ENCODE data around the gene FHIT.

Gene FHIT

DNA sequence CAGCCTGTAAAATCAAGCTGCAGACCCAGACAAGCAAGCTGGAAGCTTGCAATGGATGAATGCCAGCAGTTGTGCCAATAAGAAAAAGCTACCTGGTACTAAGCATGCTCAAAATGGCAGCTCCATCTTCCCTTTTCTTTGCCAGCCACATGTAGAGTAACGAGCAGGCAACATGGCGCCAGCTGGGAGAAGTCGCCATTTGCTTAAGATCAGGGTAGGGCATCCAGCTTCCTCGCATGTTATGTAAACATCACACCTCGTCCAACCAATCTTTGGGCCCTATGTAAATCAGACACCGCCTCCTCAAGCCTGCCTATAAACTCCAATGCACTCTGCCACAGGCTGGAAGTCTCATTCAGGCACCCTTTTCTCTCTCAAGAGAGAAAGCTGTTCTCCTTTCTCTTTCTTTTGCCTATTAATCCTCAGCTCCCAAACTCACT is 973.9 kb downstream of the FHIT start:
- DNase-seq (ENCODE audit: low spot score) = no peak

DNA sequence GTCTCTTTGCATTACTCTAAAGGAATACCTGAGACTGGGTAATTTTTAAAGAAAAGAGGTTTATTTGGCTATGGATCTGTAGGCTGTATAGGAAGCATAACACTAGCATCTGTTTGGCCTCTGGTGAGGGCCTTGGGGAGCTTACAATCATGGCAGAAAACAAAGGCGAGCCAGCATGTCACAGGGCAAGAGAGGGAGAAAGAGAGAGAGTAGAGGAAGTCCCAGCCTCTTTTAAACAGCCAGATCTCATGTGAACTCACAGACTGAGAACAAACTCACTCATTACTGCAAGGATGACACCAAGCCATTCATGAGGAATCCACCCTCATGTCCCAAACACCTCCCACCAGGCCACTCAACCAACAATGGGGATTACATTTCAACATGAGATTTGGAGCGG is 974.6 kb downstream of the FHIT start:
- no peak for DNase-seq (ENCODE audit: low spot score)

DNA sequence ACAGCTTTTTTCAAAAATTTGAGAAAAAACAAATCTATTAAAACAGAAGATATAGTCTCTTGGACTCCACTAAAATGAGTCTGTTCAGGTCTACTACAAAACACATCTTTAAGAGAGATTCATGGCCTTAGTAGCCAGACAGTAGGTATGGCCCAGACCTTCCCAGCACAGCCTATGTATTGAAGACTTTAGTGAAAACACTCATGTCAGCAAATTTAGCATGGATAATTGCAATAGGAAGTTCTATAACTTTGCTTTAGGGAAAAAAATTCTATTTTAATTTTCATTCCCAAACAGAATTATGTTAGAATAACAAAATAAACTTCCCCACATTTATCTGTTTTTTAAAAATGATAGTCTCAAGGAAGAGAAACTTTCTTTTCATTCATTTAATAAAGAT is 976.6 kb downstream of the FHIT start:
- no peak for DNase-seq (ENCODE audit: low spot score)

DNA sequence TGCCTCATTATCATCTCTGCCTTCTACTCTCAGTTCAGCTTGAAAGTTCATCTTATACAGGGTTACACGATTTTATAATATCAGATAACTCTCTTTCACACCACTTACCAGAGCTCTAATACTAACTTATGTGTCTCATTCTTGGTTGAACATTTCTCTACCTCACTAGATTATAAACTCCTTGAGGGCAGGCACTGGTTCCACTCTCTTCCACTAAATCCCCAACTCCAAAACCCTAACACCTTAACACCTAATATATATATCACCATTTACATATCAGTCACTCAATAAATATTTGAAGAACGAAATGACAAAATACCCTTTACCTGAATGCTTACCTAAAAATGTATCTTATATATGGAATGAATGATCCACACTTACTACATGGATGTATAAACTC is 977.2 kb downstream of the FHIT start:
- no peak for DNase-seq (ENCODE audit: low spot score)

DNA sequence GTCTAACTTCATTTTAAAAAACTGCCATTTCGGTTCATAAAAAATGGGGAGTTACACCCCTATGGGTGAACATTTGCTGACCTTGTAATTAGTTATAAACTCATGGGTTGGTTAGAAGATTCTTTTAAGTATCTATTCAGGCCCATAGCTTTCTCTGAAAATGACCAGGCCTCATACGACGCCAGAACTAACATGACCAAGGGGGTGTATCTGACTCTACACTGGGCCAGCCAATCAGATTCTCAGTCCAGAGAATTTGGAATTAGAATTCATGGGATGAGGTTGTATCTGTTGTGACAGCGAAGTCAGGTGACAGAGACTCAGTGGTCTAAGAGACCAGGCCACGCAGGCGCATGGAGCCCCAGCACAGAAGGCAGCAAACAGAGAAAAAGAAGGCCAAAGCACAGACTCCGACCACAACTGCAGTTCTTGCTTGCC is 981.4 kb downstream of the FHIT start:
- DNase-seq (ENCODE audit: low spot score) = no peak

DNA sequence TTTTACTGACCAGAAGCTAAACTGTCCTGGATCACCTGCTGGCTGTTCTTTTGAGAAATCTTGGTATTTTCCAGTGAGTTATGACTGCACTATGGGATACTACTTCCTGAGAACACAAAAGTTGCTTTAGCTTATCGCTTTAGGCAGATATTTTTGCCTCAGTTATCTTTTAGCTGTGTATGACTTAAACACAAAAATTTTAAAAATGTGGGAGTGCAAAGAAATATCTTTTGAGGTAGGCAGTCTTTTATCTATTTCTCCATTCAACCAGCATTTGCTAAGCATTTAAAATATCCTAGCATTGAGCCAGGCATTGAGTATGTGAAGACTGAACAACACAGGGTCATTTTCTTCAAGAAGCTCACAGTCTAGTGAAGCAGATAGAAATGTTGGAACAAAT is 981.9 kb downstream of the FHIT start:
- no peak for DNase-seq (ENCODE audit: low spot score)

DNA sequence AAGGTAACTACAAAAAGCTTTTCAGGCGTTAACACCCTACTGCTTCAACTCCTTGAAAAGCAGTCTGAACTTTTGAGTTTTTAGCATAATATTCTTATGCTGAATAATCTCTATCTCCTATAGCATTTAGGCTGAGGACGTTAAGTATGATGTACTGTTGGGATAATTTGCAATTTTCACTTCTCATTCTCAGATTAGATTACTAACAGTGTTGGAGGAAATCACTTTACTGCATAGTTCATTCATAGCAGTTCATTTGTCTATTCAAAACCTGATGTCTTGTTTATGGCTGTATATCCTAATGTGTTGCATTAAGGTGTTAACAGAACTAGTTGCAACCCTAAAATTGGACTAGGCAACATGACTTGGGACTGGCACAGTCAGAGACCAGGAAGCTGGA is 983.1 kb downstream of the FHIT start:
- no peak for DNase-seq (ENCODE audit: low spot score)

DNA sequence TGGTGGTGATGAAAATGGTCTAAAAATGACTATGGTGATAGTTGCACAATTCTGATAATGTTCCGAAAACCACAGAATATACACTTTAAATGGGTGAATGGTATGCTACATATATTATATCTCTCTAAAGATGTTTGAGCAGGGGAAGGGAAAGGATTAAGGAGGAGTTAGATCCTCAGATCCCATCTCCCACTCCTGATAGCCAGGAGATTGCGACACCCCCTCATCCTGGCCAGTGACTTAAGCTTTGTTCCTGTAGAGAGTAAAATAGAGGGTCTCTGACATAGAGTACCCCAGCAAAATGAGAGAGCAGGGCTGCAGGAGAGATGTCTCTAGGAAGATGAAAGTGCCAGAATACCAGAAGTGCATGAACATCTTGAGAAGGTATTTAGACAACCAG is 984.8 kb downstream of the FHIT start:
- DNase-seq (ENCODE audit: low spot score) = no peak

DNA sequence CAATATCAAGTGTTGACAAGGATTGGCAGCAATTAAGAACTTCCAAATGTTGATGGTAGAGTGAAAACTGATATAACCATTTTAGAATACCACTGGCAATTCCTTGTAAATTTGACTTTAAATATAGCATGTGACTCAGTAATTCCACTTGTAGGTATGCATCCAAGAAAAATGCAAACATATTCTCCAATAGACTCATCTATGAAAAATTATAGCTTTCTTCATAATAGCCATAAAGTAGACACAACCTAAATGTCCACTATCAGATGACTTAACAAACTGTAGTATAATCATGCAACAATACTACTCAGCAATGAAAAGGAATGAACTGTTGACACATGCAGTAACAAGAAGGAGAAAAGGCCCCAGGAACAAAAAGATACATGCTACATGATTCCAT is 988.1 kb downstream of the FHIT start:
- no peak for DNase-seq (ENCODE audit: low spot score)

DNA sequence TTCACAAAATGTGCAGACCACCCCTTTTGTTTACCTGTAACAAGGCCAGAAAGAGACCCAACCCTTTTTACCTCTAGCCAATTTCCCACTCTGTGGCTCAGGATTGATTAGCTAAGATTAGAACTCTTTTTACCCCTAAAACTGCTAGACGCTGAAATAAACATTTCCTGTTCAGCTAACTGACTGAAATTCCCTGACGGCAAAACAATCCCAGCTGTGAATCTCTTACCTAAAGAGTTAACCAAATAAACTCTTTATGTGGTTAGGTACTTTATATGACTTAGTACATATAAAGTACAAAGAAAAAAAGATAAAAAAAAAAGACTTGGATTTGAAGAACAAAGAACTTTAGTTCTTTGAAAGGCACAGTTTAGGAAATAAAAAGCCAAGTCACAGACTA is 988.7 kb downstream of the FHIT start:
- DNase-seq (ENCODE audit: low spot score) = no peak

DNA sequence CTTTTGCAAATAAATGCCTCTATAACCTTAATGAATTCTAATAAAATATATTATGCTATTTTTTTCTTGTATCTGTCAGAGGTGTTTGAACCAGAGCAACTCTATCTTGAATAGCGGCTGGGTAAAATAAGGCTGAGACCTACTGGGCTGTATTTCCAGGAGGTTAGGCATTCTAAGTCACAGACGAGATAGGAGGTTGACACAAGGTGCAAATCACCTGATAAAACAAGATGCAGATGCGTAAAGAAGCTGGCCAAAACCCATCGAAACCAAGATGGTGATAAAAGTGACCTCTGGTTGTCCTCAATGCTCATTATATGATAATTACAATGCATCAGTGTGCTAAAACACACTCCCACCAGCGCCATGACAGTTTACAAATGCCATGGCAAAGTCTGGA is 990.7 kb downstream of the FHIT start:
- no peak for DNase-seq (ENCODE audit: low spot score)

DNA sequence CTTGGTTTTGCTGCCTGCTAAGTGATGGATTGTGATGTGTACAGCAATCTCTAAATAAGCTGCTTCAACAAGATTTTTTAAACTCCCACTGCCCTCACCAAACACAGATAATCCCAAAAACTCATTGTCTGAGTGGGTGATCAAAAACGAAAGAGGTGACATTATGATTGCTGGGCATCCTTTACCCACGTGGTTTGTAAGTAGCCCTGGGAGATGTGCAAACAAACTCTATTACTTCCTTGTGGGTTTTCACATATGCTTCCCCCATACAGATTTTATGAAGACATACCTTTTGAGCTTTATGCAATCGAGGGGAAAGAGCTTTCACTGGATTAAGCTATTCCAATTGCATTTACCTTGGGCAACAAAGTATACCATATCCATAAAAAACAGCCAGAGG is 1000.4 kb downstream of the FHIT start:
- DNase-seq (ENCODE audit: low spot score) = no peak

DNA sequence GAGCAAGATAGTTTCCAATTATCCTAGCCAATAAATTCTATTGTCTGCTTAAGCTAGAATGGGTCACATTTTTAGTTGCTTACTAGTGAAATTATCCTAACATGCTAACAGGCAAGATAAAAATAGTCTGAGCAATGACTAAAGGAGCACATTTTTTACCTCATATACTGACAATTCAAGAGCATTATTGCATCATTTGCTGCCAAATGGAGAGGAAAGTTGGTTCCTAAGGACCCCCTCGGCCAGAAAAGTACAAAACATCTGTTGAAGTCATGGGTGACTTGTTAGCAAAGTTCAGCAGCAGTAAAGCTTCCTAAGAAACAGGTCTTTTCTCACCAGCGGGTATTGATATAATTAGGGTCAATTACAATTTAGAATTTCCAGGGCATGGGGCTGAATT is 1001.0 kb downstream of the FHIT start:
- DNase-seq (ENCODE audit: low spot score) = no peak

DNA sequence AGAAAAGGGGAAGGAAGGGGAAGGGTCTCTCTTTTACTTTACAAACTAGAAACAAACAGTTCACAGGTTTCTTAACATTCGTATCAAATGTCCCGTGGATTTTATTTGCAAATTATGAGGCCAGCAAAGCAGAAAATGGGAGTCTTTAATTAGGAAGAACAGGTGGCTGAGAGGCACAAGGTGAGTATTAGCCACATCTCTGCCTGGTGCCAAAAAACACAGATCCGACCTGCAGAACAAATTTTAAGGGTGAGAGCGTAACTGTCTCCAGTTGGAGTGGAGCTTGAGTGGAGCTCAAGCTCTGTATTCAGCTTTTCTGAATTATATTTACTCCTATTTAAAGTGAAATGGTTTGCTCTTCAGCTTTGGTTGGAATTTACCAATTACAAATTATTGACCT is 1004.9 kb downstream of the FHIT start:
- no peak for DNase-seq (ENCODE audit: low spot score)

DNA sequence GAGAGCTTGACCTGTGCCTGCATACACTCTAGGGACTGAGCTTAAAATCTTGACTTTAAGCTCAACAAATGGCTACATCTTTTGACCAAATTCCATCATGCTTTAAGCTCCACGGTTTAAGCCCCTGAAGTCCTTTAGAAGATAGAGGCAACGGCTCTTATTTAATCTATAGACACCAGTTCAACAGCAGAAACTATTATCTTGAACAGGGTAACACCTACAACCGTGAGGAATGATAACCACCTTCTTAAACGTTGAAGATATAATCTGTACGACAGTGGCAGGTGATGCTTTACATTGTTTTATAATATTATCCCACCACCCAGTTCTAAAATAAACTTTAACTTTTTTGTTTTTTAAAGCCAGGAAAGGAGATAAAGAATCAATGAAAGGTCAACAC is 1007.8 kb downstream of the FHIT start:
- no peak for DNase-seq (ENCODE audit: low spot score)

DNA sequence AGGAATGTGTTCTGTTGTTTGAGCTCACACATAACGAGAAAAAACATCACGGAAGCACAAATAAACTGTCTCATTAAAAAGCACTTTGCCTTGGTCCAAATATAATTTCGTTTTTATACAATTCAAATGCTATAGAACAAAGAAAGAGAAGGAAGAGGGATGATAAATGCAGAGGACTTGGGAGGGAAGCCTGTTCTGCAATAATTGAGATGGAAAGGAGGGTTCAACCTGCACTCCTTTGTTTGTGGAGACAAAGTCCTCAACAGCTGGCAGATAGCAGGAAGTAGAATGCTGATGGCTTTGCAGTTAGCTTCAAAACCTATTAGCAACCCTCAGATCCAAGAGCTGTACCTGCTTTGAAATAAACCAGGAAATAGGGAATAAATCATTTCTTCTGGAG is 1010.8 kb downstream of the FHIT start:
- DNase-seq (ENCODE audit: low spot score) = no peak

DNA sequence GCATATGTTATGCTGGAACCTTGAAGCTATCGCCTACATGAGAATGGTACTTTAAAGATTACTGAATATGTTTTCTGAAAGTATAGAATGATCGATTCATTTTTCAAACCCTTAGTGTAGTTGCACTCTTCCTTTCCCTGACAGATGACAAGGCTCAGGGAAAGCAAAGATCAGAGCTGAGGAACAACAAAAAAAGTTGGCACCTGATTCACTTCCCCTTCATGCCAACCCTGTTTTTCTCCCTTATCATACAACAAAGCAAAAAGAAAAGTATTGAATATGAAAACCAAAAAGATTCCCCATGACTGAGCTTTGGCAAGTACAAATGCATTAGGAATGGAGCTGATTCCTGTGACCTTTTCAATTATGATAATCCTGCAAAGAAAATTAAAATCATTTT is 1012.7 kb downstream of the FHIT start:
- no peak for DNase-seq (ENCODE audit: low spot score)

DNA sequence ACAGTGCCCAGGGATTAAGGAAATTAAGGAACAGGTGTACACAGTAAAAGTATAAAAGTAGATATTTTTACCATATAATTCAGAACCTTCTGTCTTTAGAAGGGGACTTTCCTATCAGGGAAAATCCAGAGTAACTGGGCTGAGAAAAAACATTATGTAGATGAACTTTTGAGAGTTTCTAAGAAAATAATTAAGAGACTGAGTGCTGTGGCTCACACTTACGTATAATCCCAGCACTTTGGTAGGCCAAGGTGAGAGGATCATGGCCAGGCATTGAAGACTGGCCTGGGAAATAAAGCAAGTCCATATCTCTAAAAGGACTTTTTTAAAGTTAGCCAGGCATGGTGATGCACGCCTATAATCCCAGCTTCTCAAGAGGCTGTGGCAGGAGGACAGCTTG is 1021.8 kb downstream of the FHIT start:
- no peak for DNase-seq (ENCODE audit: low spot score)

DNA sequence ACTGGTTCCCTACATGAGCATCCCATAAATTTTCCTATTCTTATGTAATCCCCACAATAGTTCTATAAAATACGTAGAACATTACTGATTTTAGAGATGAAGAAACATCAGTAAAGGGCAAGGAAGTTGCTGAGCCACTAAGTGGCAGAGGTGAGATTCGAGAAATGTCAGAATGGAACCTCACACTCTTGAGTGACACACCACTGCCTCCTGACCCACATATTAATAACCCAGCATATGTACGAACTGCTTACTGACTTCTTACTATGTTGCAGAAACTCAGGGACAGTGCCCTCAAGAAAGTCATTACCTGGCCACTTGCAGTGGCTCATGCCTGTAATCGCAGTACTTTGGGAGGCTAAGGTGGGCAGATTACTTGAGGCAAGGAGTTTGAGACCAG is 1022.4 kb downstream of the FHIT start:
- no peak for DNase-seq (ENCODE audit: low spot score)

DNA sequence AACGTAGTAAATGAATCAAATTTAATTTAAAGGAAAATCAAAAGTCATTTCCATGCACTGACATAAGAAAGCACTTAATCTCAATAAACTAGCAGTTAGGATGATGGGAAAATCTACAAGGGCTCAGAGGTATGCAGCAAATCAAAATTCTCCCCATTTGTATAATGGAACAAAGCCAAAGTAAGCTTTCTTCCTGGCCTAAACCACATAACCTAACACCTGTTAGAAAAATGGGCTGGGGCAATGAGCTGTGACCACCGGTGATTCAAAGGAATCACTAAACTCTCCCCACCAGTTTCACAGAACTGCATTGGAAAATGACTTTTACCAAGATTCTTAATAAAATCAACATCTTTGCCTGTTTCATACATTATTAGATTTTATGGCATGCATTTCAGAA is 1024.3 kb downstream of the FHIT start:
- DNase-seq (ENCODE audit: low spot score) = no peak

DNA sequence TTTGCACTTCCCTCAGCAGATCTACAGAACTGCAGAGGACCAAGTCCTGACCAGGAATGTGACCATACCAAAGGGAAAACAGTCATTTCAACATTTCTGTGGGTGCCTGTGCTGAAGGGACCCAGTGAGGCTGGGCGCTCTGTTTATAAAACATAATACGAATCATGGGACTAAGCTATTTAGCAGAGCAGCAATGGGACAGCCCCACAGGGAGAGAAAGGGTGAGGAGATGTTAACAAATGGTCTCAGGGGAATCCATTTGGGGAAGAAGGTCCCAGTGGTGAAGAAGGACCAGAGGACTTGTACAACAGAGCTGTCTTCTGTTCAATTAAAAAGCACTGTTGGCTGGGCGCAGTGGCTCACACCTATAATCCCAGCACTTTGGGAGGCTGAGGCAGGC is 1025.4 kb downstream of the FHIT start:
- DNase-seq (ENCODE audit: low spot score) = no peak

DNA sequence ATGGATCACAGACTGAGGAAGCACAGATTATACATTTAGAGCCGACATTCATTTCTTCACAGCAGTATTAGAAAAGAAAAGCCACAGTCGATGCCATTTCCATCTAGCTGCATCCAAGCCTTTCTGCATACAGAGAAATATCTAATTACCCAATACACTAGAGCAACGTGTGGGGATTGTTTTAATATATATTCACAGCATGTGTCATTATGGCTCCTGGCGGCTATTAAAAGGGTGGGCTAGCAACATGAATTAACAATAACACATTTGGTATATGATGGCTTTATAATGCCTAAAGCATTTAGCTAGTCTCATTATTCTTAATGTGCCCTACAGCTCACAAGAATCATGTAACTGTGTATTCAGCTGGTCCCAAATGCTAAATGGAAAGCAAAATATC is 1030.5 kb downstream of the FHIT start:
- DNase-seq (ENCODE audit: low spot score) = no peak

DNA sequence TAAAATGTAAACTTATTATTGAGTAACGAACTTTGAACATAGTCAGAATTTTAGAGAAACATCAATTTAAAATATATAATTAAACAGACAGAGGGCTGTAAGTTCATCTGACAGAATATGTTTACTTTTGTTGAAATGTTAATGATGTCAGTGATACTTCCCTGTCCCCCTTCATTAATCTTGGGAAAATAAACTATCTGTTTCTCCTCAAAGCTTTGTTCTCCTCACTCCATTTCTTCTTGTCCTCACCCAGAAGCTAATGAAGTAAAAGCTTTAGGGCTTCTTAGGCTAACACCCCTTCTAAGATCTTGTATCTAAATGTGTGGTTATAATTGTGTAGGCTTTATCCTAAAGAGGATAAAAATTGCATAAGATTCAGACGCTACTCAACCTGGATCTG is 1031.8 kb downstream of the FHIT start:
- DNase-seq (ENCODE audit: low spot score) = no peak

DNA sequence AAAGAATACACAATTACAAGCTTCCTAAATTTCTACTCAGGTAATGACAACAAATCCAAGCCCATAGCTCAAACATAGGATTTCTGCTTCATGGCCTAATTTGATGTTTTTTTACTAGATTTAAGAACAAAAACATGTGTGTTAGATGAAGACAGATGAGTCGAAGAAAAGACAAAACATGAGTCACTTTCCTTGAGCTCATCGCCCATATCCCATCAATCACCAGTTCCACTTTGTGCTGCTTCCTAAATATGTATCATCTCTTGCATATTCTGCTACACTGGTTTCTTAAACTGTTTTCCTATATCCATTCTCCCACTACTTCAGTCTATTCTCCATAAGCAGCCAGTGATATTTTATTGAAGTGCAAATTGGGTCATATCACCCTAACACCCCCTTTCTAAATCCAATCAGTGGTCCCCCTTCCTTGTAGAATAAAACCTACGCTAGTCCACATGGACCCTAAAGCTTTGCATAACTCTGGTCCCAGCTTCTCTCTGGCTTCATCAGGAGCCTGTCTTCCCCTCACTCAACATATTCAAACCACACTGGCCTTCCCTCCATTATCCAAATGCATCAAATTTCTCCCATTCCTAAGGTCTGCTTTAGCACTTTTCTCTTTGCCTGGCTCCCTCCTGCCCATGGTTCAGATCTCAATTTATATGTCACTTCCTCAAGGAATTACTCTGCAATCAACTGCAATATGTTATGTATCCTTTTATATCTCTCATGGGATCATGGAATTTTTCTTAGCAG is 1033.9 kb downstream of the FHIT start:
- DNase-seq (ENCODE audit: low spot score) = no peak

All from AG08396 (cell line).